AG04450 (cell line): ENCODE results near the gene RPL36. TPM values are rescaled to one million over a fixed set of nuclear protein-coding genes. Genes with fewer than 3 reads are reported as not detected.

ENCODE experiments used
- CTCF ChIA-PET: fragments of 300-600, 350-600 bp; formaldehyde crosslinking; extraction: SDS; loops from one replicate; lab custom pipeline; 2022; ENCODE audit warnings: antibody characterized with exemption, inconsistent platforms; lab: Charles Lee
- POLR2A ChIA-PET: fragments of 350-600 bp; formaldehyde crosslinking; extraction: SDS; loops from one replicate; lab custom pipeline; 2021; ENCODE audit warnings: antibody characterized with exemption, inconsistent platforms; lab: Yijun Ruan, JAX
- DNase-seq: peaks from one replicate; pipeline ENCODE4 v3.0.0-alpha.2; 2011; ENCODE audit warnings: low read depth, low spot score
- H3K27ac ChIP-seq: one replicate; pipeline ENCODE4 v1.5.1; 2012; ENCODE audit warnings: low read depth, low read length, control low read depth
- H3K27me3 ChIP-seq: one replicate; pipeline ENCODE4 v1.6.0; 2012; ENCODE audit warnings: low read length; ENCODE audit not compliant: control insufficient read depth, insufficient read depth
- H3K4me3 ChIP-seq: 2 replicates; pipeline ENCODE4 v1.5.1; 2011; ENCODE audit warnings: mild to moderate bottlenecking, low read depth, low read length, control low read depth
- H3K9me3 ChIP-seq: 2 replicates; pipeline ENCODE4 v1.5.1; 2012; ENCODE audit warnings: low read length; ENCODE audit not compliant: control insufficient read depth, insufficient read depth
- polyA plus RNA-seq: library from polyadenylated mRNA; depleted of rRNA; stranded (reverse); fragments of >200 nt; gene quantifications from 2 replicates; pipeline ENCODE4 v1.2.3, GENCODE V29; 2011
- TF ChIP-seq, protein P1 (sequence below): IDR thresholded peaks from 2 replicates; pipeline ENCODE4 v1.5.1; 2011; ENCODE audit warnings: low read depth, low read length, control low read depth, inconsistent platforms

RPL36 gene
- polyA plus RNA-seq, 1 experiment, result 478 TPM

DNA sequence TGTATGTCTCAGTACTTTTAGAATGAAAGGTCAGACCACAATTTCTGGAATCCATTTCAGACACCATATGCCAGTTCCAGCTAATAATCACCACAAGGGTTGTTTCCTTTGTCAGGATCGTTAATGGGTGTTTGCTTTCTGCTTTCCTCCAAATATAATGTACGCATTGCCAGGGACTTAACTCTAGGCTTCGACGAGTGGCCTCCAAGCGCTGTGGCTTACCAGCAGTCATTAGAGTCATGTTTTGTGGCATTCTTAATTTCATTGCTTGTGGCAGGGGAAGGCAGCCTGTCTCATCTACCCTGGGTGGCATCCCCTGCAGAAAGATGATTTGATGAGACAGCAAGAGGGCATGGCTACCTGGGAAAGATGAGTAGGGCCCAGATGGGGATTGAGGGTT lies 44.7 kb upstream of the RPL36 start:
- no peaks in the 10 kb centered on the region for H3K27me3 ChIP-seq
- H3K4me3 ChIP-seq, result no peak overlapping the region
- no peaks in the 10 kb centered on the region for H3K9me3 ChIP-seq
- TF ChIP-seq, protein P1, sequence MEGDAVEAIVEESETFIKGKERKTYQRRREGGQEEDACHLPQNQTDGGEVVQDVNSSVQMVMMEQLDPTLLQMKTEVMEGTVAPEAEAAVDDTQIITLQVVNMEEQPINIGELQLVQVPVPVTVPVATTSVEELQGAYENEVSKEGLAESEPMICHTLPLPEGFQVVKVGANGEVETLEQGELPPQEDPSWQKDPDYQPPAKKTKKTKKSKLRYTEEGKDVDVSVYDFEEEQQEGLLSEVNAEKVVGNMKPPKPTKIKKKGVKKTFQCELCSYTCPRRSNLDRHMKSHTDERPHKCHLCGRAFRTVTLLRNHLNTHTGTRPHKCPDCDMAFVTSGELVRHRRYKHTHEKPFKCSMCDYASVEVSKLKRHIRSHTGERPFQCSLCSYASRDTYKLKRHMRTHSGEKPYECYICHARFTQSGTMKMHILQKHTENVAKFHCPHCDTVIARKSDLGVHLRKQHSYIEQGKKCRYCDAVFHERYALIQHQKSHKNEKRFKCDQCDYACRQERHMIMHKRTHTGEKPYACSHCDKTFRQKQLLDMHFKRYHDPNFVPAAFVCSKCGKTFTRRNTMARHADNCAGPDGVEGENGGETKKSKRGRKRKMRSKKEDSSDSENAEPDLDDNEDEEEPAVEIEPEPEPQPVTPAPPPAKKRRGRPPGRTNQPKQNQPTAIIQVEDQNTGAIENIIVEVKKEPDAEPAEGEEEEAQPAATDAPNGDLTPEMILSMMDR, result no peak
- POLR2A ChIA-PET, result no interaction called here
- no peak overlapping the region for H3K27ac ChIP-seq
- CTCF ChIA-PET, result no interaction called here
- no peak for DNase-seq

DNA sequence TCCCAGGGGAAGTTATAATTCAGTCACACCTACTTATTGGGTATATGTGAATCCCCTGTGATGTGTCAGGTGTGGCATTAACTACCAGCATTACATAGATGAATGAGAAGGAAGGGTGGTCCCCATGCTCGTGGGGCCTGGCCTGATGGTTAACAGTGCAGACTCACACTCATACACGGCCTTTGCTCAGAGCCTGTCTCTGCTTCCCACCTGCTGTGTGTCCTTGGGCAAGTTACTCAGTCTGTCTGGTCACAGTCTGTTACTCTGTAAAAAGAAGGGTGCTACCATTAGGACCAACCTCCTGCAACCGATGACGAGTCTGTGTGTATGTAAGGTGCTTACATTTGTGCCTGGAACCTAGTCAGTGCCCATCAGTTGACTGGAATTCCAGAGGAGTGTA lies 43.4 kb upstream of the RPL36 start:
- H3K27ac ChIP-seq, result no peak overlapping the region
- POLR2A ChIA-PET, result interaction anchor here (0.6 kb wide), 1 partner anchor 8 kb away, joined by 7 read pairs; no protein-coding TSS in a partner anchor

DNA sequence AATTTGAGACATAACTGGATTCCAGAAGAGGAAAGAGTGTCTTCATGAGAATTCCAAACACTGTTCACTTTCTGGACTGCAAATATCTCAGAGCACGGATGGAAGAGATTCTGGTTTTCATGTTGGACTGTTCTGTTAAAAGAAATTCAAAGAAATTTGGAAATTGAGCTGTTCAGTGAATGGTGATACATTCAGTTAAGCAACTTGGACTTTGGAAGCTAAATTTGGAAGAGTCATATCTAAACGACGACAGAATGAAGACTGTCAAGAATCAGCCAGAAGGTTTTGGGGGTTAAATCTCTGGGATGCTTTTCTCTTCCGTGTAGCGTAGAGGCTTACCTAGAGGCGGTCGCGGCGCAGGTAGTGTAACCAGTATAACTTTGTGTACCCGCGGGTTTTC lies 41.6 kb upstream of the RPL36 start:
- H3K9me3 ChIP-seq, result no peaks in the 10 kb centered on the region
- POLR2A ChIA-PET, result no interaction called here
- TF ChIP-seq, protein P1, result no peak
- CTCF ChIA-PET, result no interaction called here
- H3K27ac ChIP-seq, result no peak overlapping the region
- no peak overlapping the region for H3K4me3 ChIP-seq
- H3K27me3 ChIP-seq, result no peaks in the 10 kb centered on the region
- no peak for DNase-seq

More for the DNA sequence above, 43.4 kb upstream of the RPL36 start:
- Histone ChIP-seq H3K4me3 (no peak overlapping the region), H3K27me3 (no peaks in the 10 kb centered on the region), H3K9me3 (no peaks in the 10 kb centered on the region)
- no peak for DNase-seq
- TF ChIP-seq, protein P1, result no peak
- CTCF ChIA-PET, result no interaction called here

DNA sequence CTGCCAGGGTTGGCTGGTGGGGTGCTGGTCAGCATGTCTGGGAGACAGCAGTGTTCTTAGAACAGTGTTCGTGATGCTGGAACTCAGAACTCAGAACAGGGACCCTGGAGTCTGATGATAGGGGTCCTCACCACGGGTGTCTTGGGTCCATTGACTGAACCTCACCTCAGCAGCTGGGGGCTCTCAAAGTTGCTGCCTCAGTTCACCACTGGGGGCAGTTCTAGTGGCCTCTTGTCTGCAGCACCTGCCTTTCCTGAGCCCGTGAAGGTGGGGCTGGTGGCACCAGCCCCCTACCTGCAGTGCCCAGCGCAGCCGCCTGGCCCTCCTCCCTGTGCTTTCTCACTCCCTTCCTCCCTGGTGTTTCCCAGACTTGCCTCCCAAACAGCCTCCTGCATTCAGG lies 38.7 kb upstream of the RPL36 start:
- H3K27ac ChIP-seq, result no peak overlapping the region

DNA sequence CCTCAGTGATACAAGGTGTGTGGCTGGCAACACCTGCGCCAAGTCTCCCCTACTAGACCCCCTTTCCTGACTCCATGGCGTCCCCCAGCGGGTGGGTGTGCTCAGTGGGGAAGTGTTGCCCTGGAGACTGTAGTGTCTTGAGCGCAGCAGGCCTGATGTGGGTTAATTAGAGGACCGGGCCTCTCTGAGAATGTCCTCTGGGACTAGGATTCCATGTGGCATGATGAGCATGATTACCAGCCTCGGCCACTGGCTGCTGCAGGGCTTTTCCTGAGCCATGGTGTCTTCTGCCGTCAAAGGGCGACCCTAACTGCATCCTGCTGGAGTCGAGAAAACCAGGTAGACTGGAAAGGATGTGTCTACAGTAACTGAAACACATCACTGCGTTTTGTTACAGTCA lies 37.8 kb upstream of the RPL36 start:
- ChIA-PET CTCF (no interaction called here), POLR2A (no interaction called here)
- Histone ChIP-seq H3K27me3 (no peaks in the 10 kb centered on the region), H3K4me3 (no peak overlapping the region), H3K9me3 (no peaks in the 10 kb centered on the region), H3K27ac (no peak overlapping the region)
- no peak for DNase-seq
- TF ChIP-seq, protein P1, result no peak

More for the DNA sequence above, 38.7 kb upstream of the RPL36 start:
- Histone ChIP-seq H3K9me3 (no peaks in the 10 kb centered on the region), H3K27me3 (no peaks in the 10 kb centered on the region), H3K4me3 (no peak overlapping the region)
- CTCF ChIA-PET, result no interaction called here
- TF ChIP-seq, protein P1, result peak; percentile 9; the same call in 1 of the 2 replicates
- POLR2A ChIA-PET, result no interaction called here
- DNase-seq, result no peak
